Effector memory CD8-positive, alpha-beta T cell (primary cell): Measurements from ENCODE around the gene BCAS4.
A peak's percentile ranks its signal among the peaks of the same experiment; 100 is the strongest.
"Not testable (repeated sequence)": the region's sequence is repeated elsewhere in the genome, so short reads cannot be mapped to it uniquely, and the experiment has no call there.

Experiments
- ATAC-seq: fragments of 150-1000 bp; cut with Tn5 transposase; replicated peaks from 2 replicates; pipeline ENCODE4 v1.10.0; 2021; ENCODE audit warnings: mild to moderate bottlenecking, moderate library complexity
- DNase-seq, 3 experiments: peaks; one replicate each; pipeline ENCODE4 v3.0.0; 2021
- H3K27ac Mint-ChIP-seq, 2 donors: one replicate each; pipeline ENCODE4 v1.8.0; 2022; ENCODE audit warnings: mild to moderate bottlenecking in 2 of 2, mixed read lengths in 2 of 2, moderate library complexity in 2 of 2
- H3K27me3 Mint-ChIP-seq, 2 donors: one replicate each; pipeline ENCODE4 v1.8.0; 2022; ENCODE audit warnings: mixed read lengths in 2 of 2
- H3K36me3 Mint-ChIP-seq: one replicate; pipeline ENCODE4 v1.8.0; 2022; ENCODE audit warnings: mild to moderate bottlenecking, moderate library complexity, mixed read lengths; ENCODE audit not compliant: insufficient read depth
- H3K4me1 Mint-ChIP-seq, 2 donors: one replicate each; pipeline ENCODE4 v1.8.0; 2022; ENCODE audit warnings: low read depth in 2 of 2, mixed read lengths in 2 of 2
- H3K4me3 Mint-ChIP-seq, 2 donors: one replicate each; pipeline ENCODE4 v1.8.0; 2022; ENCODE audit warnings: mild to moderate bottlenecking in 2 of 2, mixed read lengths in 2 of 2, moderate library complexity in 2 of 2
- H3K9me3 Mint-ChIP-seq, 2 donors: one replicate each; pipeline ENCODE4 v1.8.0; 2022; ENCODE audit warnings: mixed read lengths in 2 of 2

BCAS4 gene

GRCh38 chr20:50798650-50799049 lies 3.8 kb downstream of the BCAS4 start:
- Mint-ChIP-seq H3K27me3 (no peaks in the 10 kb centered on the region), H3K27ac (no peak overlapping the region), H3K36me3 (no peaks in the 10 kb centered on the region), H3K9me3 (no peaks in the 10 kb centered on the region), H3K4me3 (no peak overlapping the region), H3K4me1 (peaks cover 11 to 13% of the 10 kb centered on the region in 2 donors)
- ATAC-seq (no peak), DNase-seq (no peak)

DNA sequence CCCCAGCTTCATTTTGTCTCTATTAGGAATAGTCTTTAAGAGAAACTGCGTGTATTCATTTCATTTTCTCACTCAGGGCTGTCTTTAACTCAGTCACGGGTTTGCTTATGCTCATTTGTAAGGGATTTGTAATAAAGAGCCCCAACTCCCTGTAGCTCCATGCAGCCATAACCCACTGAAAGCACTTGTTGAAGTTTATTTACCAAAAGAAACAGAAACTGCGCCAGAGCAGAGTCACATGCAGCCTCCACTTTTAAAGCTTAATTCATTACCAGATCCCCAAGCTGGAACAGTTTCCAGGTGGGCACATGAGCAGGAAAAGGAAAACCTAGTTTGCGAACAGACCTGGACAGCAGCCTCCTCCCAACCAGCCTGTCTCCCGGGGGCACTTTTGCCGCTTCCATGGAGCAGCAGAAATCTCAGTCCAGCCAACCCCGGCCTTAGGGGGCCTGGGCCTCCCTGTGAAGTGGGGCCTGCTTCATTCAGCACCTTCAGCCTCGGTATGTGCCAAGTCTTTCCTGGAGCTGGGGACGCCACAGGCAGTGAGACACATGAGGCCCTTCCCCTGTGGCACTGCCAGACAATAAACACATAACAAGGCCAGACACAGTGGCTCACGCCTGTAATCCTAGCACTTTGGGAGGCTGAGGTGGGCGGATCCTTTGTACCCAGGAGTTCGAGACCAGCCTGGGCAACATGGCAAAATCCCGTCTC lies 4.5 kb downstream of the BCAS4 start:
- Mint-ChIP-seq H3K27me3 (no peaks in the 10 kb centered on the region), H3K4me3 (no peak overlapping the region), H3K27ac (no peak overlapping the region), H3K9me3 (no peaks in the 10 kb centered on the region), H3K36me3 (no peaks in the 10 kb centered on the region), H3K4me1 (peaks cover 13% of the 10 kb centered on the region in 2 donors)
- ATAC-seq, result no peak
- DNase-seq, result no peak

DNA sequence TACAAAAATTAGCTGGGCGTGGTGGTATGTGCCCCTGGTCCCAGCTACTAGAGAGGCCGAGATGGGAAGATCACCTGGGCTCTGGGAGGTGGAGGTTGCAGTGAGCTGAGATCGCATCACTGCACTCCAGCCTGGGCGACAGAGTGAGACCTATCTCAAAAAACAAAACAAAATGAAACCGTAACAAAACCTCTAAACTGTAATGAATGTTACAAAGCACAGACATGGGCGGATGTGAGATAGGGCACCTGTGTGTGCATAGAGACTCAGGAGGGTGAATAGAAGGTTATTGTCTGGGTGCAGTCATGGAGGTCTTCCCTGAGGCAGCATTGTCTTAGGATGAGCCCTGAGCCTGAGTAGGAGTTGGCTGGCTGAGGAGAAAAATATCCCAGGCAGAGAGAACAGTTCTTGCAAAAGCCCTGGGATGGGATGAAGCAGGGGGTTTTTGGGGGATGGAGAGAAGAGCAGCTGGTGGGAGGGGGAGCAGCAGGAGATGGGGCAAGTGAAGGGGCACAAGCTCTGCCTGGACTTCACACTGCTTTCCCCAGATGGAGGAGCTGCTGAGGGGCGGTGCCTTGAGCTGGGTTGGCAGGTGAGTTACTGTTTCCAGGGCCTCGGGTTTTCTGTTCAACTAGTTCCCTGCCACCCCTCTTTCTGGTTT lies 5.2 kb downstream of the BCAS4 start:
- no peak for DNase-seq
- no peak for ATAC-seq
- no peaks in the 10 kb centered on the region for H3K36me3 Mint-ChIP-seq
- no peak overlapping the region for H3K4me3 Mint-ChIP-seq
- H3K27ac Mint-ChIP-seq, result no peak overlapping the region
- H3K9me3 Mint-ChIP-seq, result no peaks in the 10 kb centered on the region
- peaks cover 20% of the 10 kb centered on the region in 2 donors for H3K4me1 Mint-ChIP-seq
- no peaks in the 10 kb centered on the region for H3K27me3 Mint-ChIP-seq

GRCh38 chr20:50800986-50801746 lies 6.3 kb downstream of the BCAS4 start:
- H3K9me3 Mint-ChIP-seq, H3K36me3 Mint-ChIP-seq, H3K27me3 Mint-ChIP-seq, H3K4me3 Mint-ChIP-seq, ATAC-seq, DNase-seq: not testable (repeated sequence)
- H3K27ac Mint-ChIP-seq, result peak overlapping the region in 1 of 2 donors; percentile 38
- peaks cover 21 to 23% of the 10 kb centered on the region in 2 donors for H3K4me1 Mint-ChIP-seq

GRCh38 chr20:50801747-50802125 lies 6.9 kb downstream of the BCAS4 start:
- peaks cover 24 to 26% of the 10 kb centered on the region in 2 donors for H3K4me1 Mint-ChIP-seq
- H3K27ac Mint-ChIP-seq, result peak overlapping the region in 1 of 2 donors; percentile 38

DNA sequence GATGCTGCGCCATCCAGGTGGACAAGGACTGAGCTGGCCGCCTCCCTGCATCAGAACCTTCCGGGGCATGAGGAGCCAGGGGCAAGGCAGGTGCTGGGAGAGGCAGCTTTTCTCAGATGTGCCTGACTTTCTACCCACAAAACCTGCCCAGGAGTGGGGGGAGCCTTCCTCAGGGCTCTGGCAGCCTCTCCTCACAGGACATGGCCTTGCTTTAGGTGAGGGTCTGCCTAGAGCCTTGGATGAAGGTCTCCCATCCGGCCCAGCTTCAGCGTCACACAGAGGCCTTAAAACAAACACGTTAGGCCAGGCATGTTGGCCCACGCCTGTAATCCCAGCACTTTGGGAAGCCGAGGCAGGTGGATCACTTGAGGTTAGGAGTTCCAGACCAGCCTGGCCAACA lies 7.4 kb downstream of the BCAS4 start:
- no peak for DNase-seq
- no peaks in the 10 kb centered on the region for H3K9me3 Mint-ChIP-seq
- peak overlapping the region in 1 of 2 donors; percentile 38 for H3K27ac Mint-ChIP-seq
- no peaks in the 10 kb centered on the region for H3K36me3 Mint-ChIP-seq
- peaks cover 24 to 26% of the 10 kb centered on the region in 2 donors for H3K4me1 Mint-ChIP-seq
- no peak for ATAC-seq
- no peak overlapping the region for H3K4me3 Mint-ChIP-seq
- H3K27me3 Mint-ChIP-seq, result no peaks in the 10 kb centered on the region

More at GRCh38 chr20:50801747-50802125, 6.9 kb downstream of the BCAS4 start:
- no peak for ATAC-seq
- no peaks in the 10 kb centered on the region for H3K27me3 Mint-ChIP-seq
- H3K36me3 Mint-ChIP-seq, result no peaks in the 10 kb centered on the region
- no peak overlapping the region for H3K4me3 Mint-ChIP-seq
- no peaks in the 10 kb centered on the region for H3K9me3 Mint-ChIP-seq
- DNase-seq, result no peak

GRCh38 chr20:50804437-50805348 lies 9.8 kb downstream of the BCAS4 start:
- Mint-ChIP-seq H3K9me3 (no peaks in the 10 kb centered on the region), H3K36me3 (no peaks in the 10 kb centered on the region), H3K27me3 (no peaks in the 10 kb centered on the region), H3K4me3 (peak overlapping the region; percentile 39 to 72), H3K4me1 (peaks cover 24% of the 10 kb centered on the region in 2 donors), H3K27ac (peak overlapping the region; percentile 83 to 88)
- DNase-seq (peak; percentile 8 to 29 (median 14)), ATAC-seq (peak; percentile 94)

DNA sequence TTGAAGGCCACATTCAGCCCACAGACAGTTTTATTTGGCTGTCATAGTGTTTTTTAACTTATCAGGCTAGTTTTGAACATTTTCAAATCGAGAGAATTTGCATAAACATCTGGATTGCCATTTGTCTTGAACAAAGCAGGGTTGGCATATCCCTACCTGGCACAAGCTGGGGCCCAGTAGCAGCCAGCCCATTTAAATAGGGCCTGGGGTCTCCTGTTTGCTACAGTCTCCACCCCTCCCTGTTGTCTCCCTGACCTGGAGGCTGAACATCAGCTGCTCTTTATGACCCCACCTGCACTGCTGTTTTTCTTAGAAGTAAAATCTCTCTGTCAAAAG lies 10.5 kb downstream of the BCAS4 start:
- Mint-ChIP-seq H3K27ac (peak overlapping the region; percentile 83 to 88), H3K9me3 (no peaks in the 10 kb centered on the region), H3K36me3 (no peaks in the 10 kb centered on the region), H3K27me3 (no peaks in the 10 kb centered on the region), H3K4me1 (peaks cover 22 to 24% of the 10 kb centered on the region in 2 donors), H3K4me3 (peak overlapping the region; percentile 39 to 72)
- ATAC-seq, result no peak
- DNase-seq, result no peak

GRCh38 chr20:50806126-50806768 lies 11.4 kb downstream of the BCAS4 start:
- no peaks in the 10 kb centered on the region for H3K36me3 Mint-ChIP-seq
- no peaks in the 10 kb centered on the region for H3K27me3 Mint-ChIP-seq
- H3K4me3 Mint-ChIP-seq, result peak overlapping the region in 1 of 2 donors; percentile 48
- H3K4me1 Mint-ChIP-seq, result peaks cover 22 to 29% of the 10 kb centered on the region in 2 donors
- DNase-seq (no peak), ATAC-seq (no peak)
- H3K27ac Mint-ChIP-seq, result peak overlapping the region; percentile 83 to 88
- no peaks in the 10 kb centered on the region for H3K9me3 Mint-ChIP-seq

GRCh38 chr20:50810063-50810462 lies 15.2 kb downstream of the BCAS4 start:
- no peaks in the 10 kb centered on the region for H3K9me3 Mint-ChIP-seq
- peaks cover 12 to 31% of the 10 kb centered on the region in 2 donors for H3K4me1 Mint-ChIP-seq
- no peaks in the 10 kb centered on the region for H3K27me3 Mint-ChIP-seq
- peaks cover 5% of the 10 kb centered on the region for H3K36me3 Mint-ChIP-seq
- no peak for ATAC-seq
- H3K4me3 Mint-ChIP-seq, result no peak overlapping the region
- H3K27ac Mint-ChIP-seq, result peak overlapping the region in 1 of 2 donors; percentile 87
- DNase-seq, result no peak

GRCh38 chr20:50810842-50811241 lies 16.0 kb downstream of the BCAS4 start:
- H3K4me3 Mint-ChIP-seq, result no peak overlapping the region
- H3K4me1 Mint-ChIP-seq, result peaks cover 10 to 31% of the 10 kb centered on the region in 2 donors
- ATAC-seq (no peak), DNase-seq (no peak)
- no peaks in the 10 kb centered on the region for H3K27me3 Mint-ChIP-seq
- no peaks in the 10 kb centered on the region for H3K9me3 Mint-ChIP-seq
- H3K27ac Mint-ChIP-seq, result peak overlapping the region; percentile 79 to 87
- H3K36me3 Mint-ChIP-seq, result peaks cover 5% of the 10 kb centered on the region

GRCh38 chr20:50813101-50813643 lies 18.3 kb downstream of the BCAS4 start:
- Mint-ChIP-seq H3K27ac (peak overlapping the region in 1 of 2 donors; percentile 62), H3K27me3 (no peaks in the 10 kb centered on the region), H3K4me3 (no peak overlapping the region), H3K36me3 (peaks cover 6% of the 10 kb centered on the region), H3K9me3 (no peaks in the 10 kb centered on the region), H3K4me1 (peaks cover 12 to 32% of the 10 kb centered on the region in 2 donors)
- DNase-seq (no peak), ATAC-seq (no peak)
